ENCODE data around the gene ITPK1. TPM values are rescaled to one million over a fixed set of nuclear protein-coding genes. Genes with fewer than 3 reads are reported as not detected.

Gene ITPK1
- total and polyA plus RNA-seq, 10 of the 15 experiments (the other 5 are each of a cell fraction or from before 2014, with no cell fraction given): 1.3 to 73.2 (median 27.0) TPM

DNA sequence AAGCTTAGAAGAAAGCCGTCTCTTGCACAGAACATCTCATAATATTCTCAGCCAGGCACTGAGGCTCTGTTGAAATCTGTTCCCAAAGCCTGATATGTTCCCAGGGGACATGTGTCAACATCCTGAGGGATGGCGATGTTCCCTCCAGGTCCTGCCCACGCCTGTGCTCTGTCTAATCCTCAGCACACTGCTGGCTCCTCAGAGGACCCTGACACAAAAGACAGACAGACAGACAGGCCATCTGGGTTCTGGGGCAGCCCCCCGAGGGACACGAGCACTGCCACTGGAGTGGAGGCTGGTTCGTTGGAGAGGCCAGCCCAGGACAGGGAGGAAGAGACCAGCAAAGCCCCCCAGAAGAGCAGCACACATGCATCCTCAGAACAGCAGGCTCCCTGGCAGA is 165.0 kb downstream of the ITPK1 start:
- no peak overlapping the region for H3K4me3 ChIP-seq
- intact Hi-C loops (cut with micrococcal nuclease; ENCODE audit: unreplicated experiment) (loop anchor here (5.0 kb wide), 1 partner anchor 267 kb away; no protein-coding TSS in a partner anchor), in situ Hi-C loops (cut with MboI) (loop anchor here (5.0 kb wide), 1 partner anchor 187 kb away; no protein-coding TSS in a partner anchor)
- H3K9me3 ChIP-seq (replicated peaks; ENCODE audit: control insufficient read depth, insufficient read depth, low read length): no peaks in the 10 kb centered on the region
- ChIA-PET CTCF (interaction anchor here (0.5 to 3.0 kb wide), 2 partner anchors 11 to 163 kb away, joined by 3 to 47 read pairs; no protein-coding TSS in a partner anchor), RAD21 (ENCODE audit: unreplicated experiment) (no interaction called here), POLR2A (no interaction called here), SMC1A (ENCODE audit: uncharacterized antibody, unreplicated experiment) (no interaction called here)
- BruUV-seq (replicated peaks): no TSS peak
- peaks cover 7 to 33% of the 10 kb centered on the region in 2 experiments; a peak in 3 of 4 replicates for H3K36me3 ChIP-seq (ENCODE audit: control insufficient read depth in 2 of 2, insufficient read depth in 2 of 2, low read length in 1 of 2)
- H4K20me1 ChIP-seq (ENCODE audit: control insufficient read depth, insufficient read depth): no peaks in the 10 kb centered on the region
- ATAC-seq: no peak
- H2AFZ ChIP-seq (ENCODE audit: control insufficient read depth, low read depth, low read length): no peak overlapping the region
- no peak overlapping the region for H3K9ac ChIP-seq (ENCODE audit: control insufficient read depth, insufficient read depth, low read length)
- no peak overlapping the region for H3K27ac ChIP-seq (ENCODE audit: control insufficient read depth, insufficient read depth)
- WGBS (ENCODE audit: insufficient coverage, insufficient replicate concordance, low lambda C conversion rate, missing lambda C conversion rate): 45% methylated on average over 6 of the region's 6 CpGs
- H3K4me2 ChIP-seq (ENCODE audit: control insufficient read depth, insufficient read depth): no peak overlapping the region
- FAIRE-seq: no peak
- no peaks in the 10 kb centered on the region; the same call in 1 of the 2 replicates for H3K4me1 ChIP-seq (ENCODE audit: control insufficient read depth, insufficient read depth, low read length)
- H3K27me3 ChIP-seq (replicated peaks in 1 of 2; ENCODE audit: control insufficient read depth in 2 of 2, insufficient read depth in 2 of 2, low read length in 1 of 2): no peaks in the 10 kb centered on the region
- H3K79me2 ChIP-seq (ENCODE audit: control insufficient read depth, insufficient read depth, low read length): no peaks in the 10 kb centered on the region
- no peak for DNase-seq (ENCODE audit: low read depth, low spot score)
- no peak for TF ChIP-seq HDAC6 (IDR thresholded peaks at IDR 0.05; ENCODE audit: unreplicated experiment)
- TF ChIP-seq ATF7 (IDR thresholded peaks at IDR 0.05; ENCODE audit: low read depth): no peak
- no peak for TF ChIP-seq STAT1 (conservative IDR thresholded peaks at IDR 0.05)

- BruUV-seq (replicated peaks): no TSS peak
- TF ChIP-seq CHD1 (IDR thresholded peaks at IDR 0.05; ENCODE audit: low read depth, low read length) (no peak), BCLAF1 (IDR thresholded peaks at IDR 0.05) (no peak), HDAC2 (IDR thresholded peaks at IDR 0.05) (no peak), NBN (IDR thresholded peaks at IDR 0.05) (no peak), BACH1 (IDR thresholded peaks at IDR 0.05; ENCODE audit: borderline replicate concordance) (no peak), NRF1 (conservative IDR thresholded peaks at IDR 0.05; ENCODE audit: low read depth, low read length) (no peak), YY1 (IDR thresholded peaks at IDR 0.05; ENCODE audit: low read depth, low read length) (no peak), IRF3 (IDR thresholded peaks at IDR 0.05) (no peak), NR2C2 (IDR thresholded peaks at IDR 0.05; ENCODE audit: borderline replicate concordance, control insufficient read depth, insufficient read length, low read depth) (no peak), TBL1XR1 (IDR thresholded peaks at IDR 0.05; ENCODE audit: low read depth, low read length) (no peak)
These were observed 165.6 kb downstream of the ITPK1 start for GRCh38 chr14:92950193-92950540.

More at GRCh38 chr14:92950193-92950540, 165.6 kb downstream of the ITPK1 start:
- H3K79me2 ChIP-seq (ENCODE audit: control insufficient read depth, insufficient read depth, low read length): no peaks in the 10 kb centered on the region
- H3K9ac ChIP-seq (ENCODE audit: control insufficient read depth, insufficient read depth, low read length): no peak overlapping the region
- no peak overlapping the region for H3K27ac ChIP-seq (ENCODE audit: control insufficient read depth, insufficient read depth)
- WGBS (ENCODE audit: insufficient coverage, insufficient replicate concordance, low lambda C conversion rate, missing lambda C conversion rate): 83% methylated on average over 7 of the region's 7 CpGs
- ChIA-PET POLR2A (no interaction called here), SMC1A (ENCODE audit: uncharacterized antibody, unreplicated experiment) (no interaction called here), RAD21 (ENCODE audit: unreplicated experiment) (no interaction called here), CTCF (interaction anchor here (0.5 kb wide), 1 partner anchor 191 kb away, joined by 3 read pairs; no protein-coding TSS in a partner anchor)
- H2AFZ ChIP-seq (ENCODE audit: control insufficient read depth, low read depth, low read length): no peak overlapping the region
- in situ Hi-C loops (cut with MboI) (loop anchor here (5.0 kb wide), 1 partner anchor 187 kb away; no protein-coding TSS in a partner anchor), intact Hi-C loops (cut with micrococcal nuclease; ENCODE audit: unreplicated experiment) (loop anchor here (5.0 kb wide), 1 partner anchor 267 kb away; no protein-coding TSS in a partner anchor)
- FAIRE-seq: no peak
- no peaks in the 10 kb centered on the region for H3K9me3 ChIP-seq (replicated peaks; ENCODE audit: control insufficient read depth, insufficient read depth, low read length)
- no peaks in the 10 kb centered on the region for H3K27me3 ChIP-seq (replicated peaks in 1 of 2; ENCODE audit: control insufficient read depth in 2 of 2, insufficient read depth in 2 of 2, low read length in 1 of 2)
- no peak for ATAC-seq
- no peak overlapping the region for H3K4me3 ChIP-seq
- no peak overlapping the region for H3K4me2 ChIP-seq (ENCODE audit: control insufficient read depth, insufficient read depth)
- no peak for DNase-seq (ENCODE audit: low read depth, low spot score)
- no peaks in the 10 kb centered on the region for H4K20me1 ChIP-seq (ENCODE audit: control insufficient read depth, insufficient read depth)
- H3K36me3 ChIP-seq (ENCODE audit: control insufficient read depth in 2 of 2, insufficient read depth in 2 of 2, low read length in 1 of 2): peaks cover 7 to 29% of the 10 kb centered on the region in 2 experiments; a peak in 3 of 4 replicates
- H3K4me1 ChIP-seq (ENCODE audit: control insufficient read depth, insufficient read depth, low read length): no peaks in the 10 kb centered on the region; the same call in 1 of the 2 replicates

Data from GM12878 (cell line).